ENCODE results near the gene CMAS.

- TF ChIP-seq POLR2A (IDR thresholded peaks at IDR 0.05) (no peak), CTCF (IDR thresholded peaks at IDR 0.05) (no peak)
Measured at GRCh38 chr12:22051114-22051698, 5.2 kb downstream of the CMAS start.
